ENCODE measurements around the gene TCF12. TPM values are rescaled to one million over a fixed set of nuclear protein-coding genes. Genes with fewer than 3 reads are reported as not detected.

Gene TCF12
- polyA plus RNA-seq, 1 donor (not counting 4 experiments of a cell fraction or from before 2014, with no cell fraction given), result 48.3 TPM

DNA sequence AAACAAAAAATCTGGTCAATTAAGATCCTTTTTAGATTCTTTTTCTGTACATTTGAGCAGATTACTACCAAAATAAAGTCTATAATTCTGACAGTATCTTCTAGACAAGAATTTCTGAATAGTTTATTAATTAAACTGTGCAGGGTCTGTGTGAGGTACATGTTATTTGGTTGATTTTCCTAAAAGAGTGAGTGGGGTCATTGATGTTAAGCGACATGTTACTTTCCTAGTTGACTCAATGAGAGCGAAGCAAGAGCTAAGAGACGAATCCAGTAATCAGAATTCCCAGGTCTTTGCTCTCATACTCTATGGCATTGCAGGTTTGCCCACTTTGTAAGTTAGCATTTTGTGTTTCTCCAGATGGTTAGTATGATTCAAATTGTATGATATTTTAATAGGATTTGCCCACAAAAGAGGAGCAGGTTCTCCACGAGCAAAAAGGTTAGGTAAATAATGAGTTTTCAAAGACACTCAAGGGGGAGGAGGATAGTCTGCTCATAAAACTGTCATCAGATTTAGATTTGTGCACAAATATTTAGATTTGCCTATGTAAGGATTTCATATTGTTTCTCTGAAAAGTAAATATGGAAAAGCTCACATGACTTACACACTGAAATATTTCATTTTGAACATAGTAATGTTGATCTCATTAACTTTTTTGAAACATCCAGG lies 240.7 kb downstream of the TCF12 start:
- H3K4me3 ChIP-seq (ENCODE audit: control insufficient read depth in 2 of 3, extremely low read depth in 1 of 3, insufficient read depth in 2 of 3, low read depth in 1 of 3, low read length in 3 of 3), result no peak overlapping the region
- TF ChIP-seq, protein P1, sequence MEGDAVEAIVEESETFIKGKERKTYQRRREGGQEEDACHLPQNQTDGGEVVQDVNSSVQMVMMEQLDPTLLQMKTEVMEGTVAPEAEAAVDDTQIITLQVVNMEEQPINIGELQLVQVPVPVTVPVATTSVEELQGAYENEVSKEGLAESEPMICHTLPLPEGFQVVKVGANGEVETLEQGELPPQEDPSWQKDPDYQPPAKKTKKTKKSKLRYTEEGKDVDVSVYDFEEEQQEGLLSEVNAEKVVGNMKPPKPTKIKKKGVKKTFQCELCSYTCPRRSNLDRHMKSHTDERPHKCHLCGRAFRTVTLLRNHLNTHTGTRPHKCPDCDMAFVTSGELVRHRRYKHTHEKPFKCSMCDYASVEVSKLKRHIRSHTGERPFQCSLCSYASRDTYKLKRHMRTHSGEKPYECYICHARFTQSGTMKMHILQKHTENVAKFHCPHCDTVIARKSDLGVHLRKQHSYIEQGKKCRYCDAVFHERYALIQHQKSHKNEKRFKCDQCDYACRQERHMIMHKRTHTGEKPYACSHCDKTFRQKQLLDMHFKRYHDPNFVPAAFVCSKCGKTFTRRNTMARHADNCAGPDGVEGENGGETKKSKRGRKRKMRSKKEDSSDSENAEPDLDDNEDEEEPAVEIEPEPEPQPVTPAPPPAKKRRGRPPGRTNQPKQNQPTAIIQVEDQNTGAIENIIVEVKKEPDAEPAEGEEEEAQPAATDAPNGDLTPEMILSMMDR (optimal IDR thresholded peaks at IDR 0.05 in 1 of 3, IDR thresholded peaks at IDR 0.05 in 1 of 3, conservative IDR thresholded peaks at IDR 0.05 in 1 of 3; ENCODE audit: extremely low read depth in 1 of 3, insufficient read depth in 2 of 3, low read length in 3 of 3), result no peak
- TF ChIP-seq EZH2 (IDR thresholded peaks at IDR 0.05; ENCODE audit: low read length), result no peak
- DNase-seq (ENCODE audit: low read depth, low spot score) (no peak), FAIRE-seq (no peak)
- H3K4me1 ChIP-seq (ENCODE audit: control insufficient read depth, extremely low read depth, insufficient read depth, low read length), result peaks cover 6% of the 10 kb centered on the region
- H3K9me3 ChIP-seq (ENCODE audit: control insufficient read depth, low read depth, low read length), result no peaks in the 10 kb centered on the region
- dilution Hi-C loops (cut with MboI; ENCODE audit: extremely low pct_ligation_motif_present, low sequenced_read_pairs), result no loop called here
- H4K20me1 ChIP-seq (ENCODE audit: control insufficient read depth, extremely low read depth, insufficient read depth, low read length), result no peaks in the 10 kb centered on the region
- H3K9me1 ChIP-seq (ENCODE audit: control insufficient read depth, extremely low read depth, insufficient read depth, low read length), result no peaks in the 10 kb centered on the region
- peaks cover 0 to 5% of the 10 kb centered on the region in 2 experiments for H3K36me3 ChIP-seq (ENCODE audit: control insufficient read depth in 2 of 2, extremely low read depth in 1 of 2, insufficient read depth in 2 of 2, low read length in 2 of 2)
- H3K27me3 ChIP-seq (ENCODE audit: control insufficient read depth, extremely low read depth, insufficient read depth, low read length), result no peaks in the 10 kb centered on the region
- H3K79me2 ChIP-seq (ENCODE audit: control insufficient read depth, insufficient read depth, low read length), result no peaks in the 10 kb centered on the region
- H3K27ac ChIP-seq (ENCODE audit: control insufficient read depth, insufficient read depth, low read length), result no peak overlapping the region
- no peak overlapping the region for H3K9ac ChIP-seq (ENCODE audit: control insufficient read depth, extremely low read depth, insufficient read depth, low read length)
- no peak overlapping the region for H2AFZ ChIP-seq (ENCODE audit: control insufficient read depth, low read length)
- no peak overlapping the region for H3K4me2 ChIP-seq (ENCODE audit: control insufficient read depth, extremely low read depth, insufficient read depth, low read depth, low read length)

DNA sequence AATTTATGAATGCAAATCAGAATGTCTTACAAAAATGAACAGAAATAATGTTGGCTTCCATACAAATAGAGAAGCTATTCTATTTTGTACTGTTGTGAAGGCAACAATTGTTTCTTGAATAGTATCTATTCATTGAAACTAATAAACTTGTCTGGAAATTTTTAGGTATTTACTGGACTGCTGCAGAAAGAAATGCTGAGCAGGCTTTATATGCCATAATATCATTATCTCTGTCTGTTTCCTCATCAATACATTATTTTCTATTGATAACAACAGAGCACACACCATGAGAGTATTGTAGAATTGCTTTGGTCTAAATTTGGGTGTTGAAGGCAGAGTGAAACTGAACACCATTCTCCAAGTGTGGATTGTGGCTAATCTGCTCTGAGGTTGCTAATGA lies 241.3 kb downstream of the TCF12 start:
- Histone ChIP-seq H3K9me1 (ENCODE audit: control insufficient read depth, extremely low read depth, insufficient read depth, low read length) (no peaks in the 10 kb centered on the region), H3K27ac (ENCODE audit: control insufficient read depth, insufficient read depth, low read length) (no peak overlapping the region), H2AFZ (ENCODE audit: control insufficient read depth, low read length) (no peak overlapping the region), H3K27me3 (ENCODE audit: control insufficient read depth, extremely low read depth, insufficient read depth, low read length) (no peaks in the 10 kb centered on the region), H3K36me3 (ENCODE audit: control insufficient read depth in 2 of 2, extremely low read depth in 1 of 2, insufficient read depth in 2 of 2, low read length in 2 of 2) (peaks cover 0 to 5% of the 10 kb centered on the region in 2 experiments), H3K4me3 (ENCODE audit: control insufficient read depth in 2 of 3, extremely low read depth in 1 of 3, insufficient read depth in 2 of 3, low read depth in 1 of 3, low read length in 3 of 3) (no peak overlapping the region), H3K9me3 (ENCODE audit: control insufficient read depth, low read depth, low read length) (no peaks in the 10 kb centered on the region), H3K9ac (ENCODE audit: control insufficient read depth, extremely low read depth, insufficient read depth, low read length) (no peak overlapping the region), H4K20me1 (ENCODE audit: control insufficient read depth, extremely low read depth, insufficient read depth, low read length) (no peaks in the 10 kb centered on the region), H3K4me2 (ENCODE audit: control insufficient read depth, extremely low read depth, insufficient read depth, low read depth, low read length) (no peak overlapping the region), H3K4me1 (ENCODE audit: control insufficient read depth, extremely low read depth, insufficient read depth, low read length) (peaks cover 6% of the 10 kb centered on the region), H3K79me2 (ENCODE audit: control insufficient read depth, insufficient read depth, low read length) (no peaks in the 10 kb centered on the region)
- dilution Hi-C loops (cut with MboI; ENCODE audit: extremely low pct_ligation_motif_present, low sequenced_read_pairs), result no loop called here
- DNase-seq (ENCODE audit: low read depth, low spot score), result no peak
- TF ChIP-seq EZH2 (IDR thresholded peaks at IDR 0.05; ENCODE audit: low read length), result no peak
- TF ChIP-seq, protein P1 (optimal IDR thresholded peaks at IDR 0.05 in 1 of 3, IDR thresholded peaks at IDR 0.05 in 1 of 3, conservative IDR thresholded peaks at IDR 0.05 in 1 of 3; ENCODE audit: extremely low read depth in 1 of 3, insufficient read depth in 2 of 3, low read length in 3 of 3), result no peak
- no peak for FAIRE-seq

Measured in keratinocyte (primary cell).